H9 (cell line): Measurements from ENCODE around the gene VPS13C. TPM values are rescaled to one million over a fixed set of nuclear protein-coding genes. Genes with fewer than 3 reads are reported as not detected.

Source experiments
- DNase-seq: peaks from one replicate; pipeline ENCODE4 v3.0.0-alpha.2; 2017
- H2AFZ ChIP-seq: one replicate; pipeline ENCODE4 v1.6.1; 2013; ENCODE audit warnings: mild to moderate bottlenecking, low read length, control low read depth, moderate library complexity
- H2AK5ac ChIP-seq: 2 replicates; pipeline ENCODE4 v1.6.1; 2013; ENCODE audit warnings: low read length, control low read depth, mixed read lengths; ENCODE audit not compliant: insufficient read length
- H2BK120ac ChIP-seq: one replicate; pipeline ENCODE4 v1.6.1; 2013; ENCODE audit warnings: low read depth, mild to moderate bottlenecking, low read length, control low read depth, inconsistent platforms; ENCODE audit not compliant: poor library complexity, severe bottlenecking
- H2BK12ac ChIP-seq: 2 replicates; pipeline ENCODE4 v1.6.1; 2013; ENCODE audit warnings: low read length, control low read depth, mixed read lengths, low read depth; ENCODE audit not compliant: insufficient read length
- H2BK15ac ChIP-seq: 2 replicates; pipeline ENCODE4 v1.6.1; 2013; ENCODE audit warnings: low read depth, low read length, control low read depth
- H2BK20ac ChIP-seq: one replicate; pipeline ENCODE4 v1.6.1; 2013; ENCODE audit warnings: low read depth, mild to moderate bottlenecking, low read length, control low read depth, inconsistent platforms; ENCODE audit not compliant: poor library complexity, severe bottlenecking
- H2BK5ac ChIP-seq: 2 replicates; pipeline ENCODE4 v1.6.1; 2013; ENCODE audit warnings: low read length, control low read depth, mixed read lengths; ENCODE audit not compliant: insufficient read length
- H3K14ac ChIP-seq: 2 replicates; pipeline ENCODE4 v1.6.1; 2013; ENCODE audit warnings: low read length, control low read depth; ENCODE audit not compliant: insufficient read depth
- H3K18ac ChIP-seq: 2 replicates; pipeline ENCODE4 v1.6.1; 2013; ENCODE audit warnings: low read depth, mild to moderate bottlenecking, mixed read lengths, low read length, control low read depth; ENCODE audit not compliant: insufficient read length
- H3K23ac ChIP-seq: 2 replicates; pipeline ENCODE4 v1.6.1; 2013; ENCODE audit warnings: low read length, control low read depth, mixed read lengths, low read depth; ENCODE audit not compliant: insufficient read length
- H3K23me2 ChIP-seq: 2 replicates; pipeline ENCODE4 v1.6.1; 2013; ENCODE audit warnings: low read depth, mild to moderate bottlenecking, mixed read lengths, low read length, control low read depth; ENCODE audit not compliant: insufficient read length, poor library complexity, severe bottlenecking
- H3K27ac ChIP-seq: 2 replicates; pipeline ENCODE4 v1.5.1; 2013; ENCODE audit warnings: low read length, control low read depth, mixed read lengths, low read depth; ENCODE audit not compliant: insufficient read length
- H3K27me3 ChIP-seq: 2 replicates; pipeline ENCODE4 v1.6.1; 2013; ENCODE audit warnings: low read length, control low read depth, inconsistent platforms; ENCODE audit not compliant: insufficient read depth
- H3K4ac ChIP-seq: 2 replicates; pipeline ENCODE4 v1.6.1; 2013; ENCODE audit warnings: low read depth, mild to moderate bottlenecking, control low read depth, inconsistent platforms, low read length, moderate library complexity
- H3K4me1 ChIP-seq: 2 replicates; pipeline ENCODE4 v1.6.1; 2013; ENCODE audit warnings: low read length, control low read depth, inconsistent platforms; ENCODE audit not compliant: insufficient read depth
- H3K4me2 ChIP-seq: 2 replicates; pipeline ENCODE4 v1.6.1; 2013; ENCODE audit warnings: low read length, control low read depth, mixed read lengths; ENCODE audit not compliant: insufficient read length, insufficient read depth
- H3K56ac ChIP-seq: 2 replicates; pipeline ENCODE4 v1.6.1; 2013; ENCODE audit warnings: low read depth, mild to moderate bottlenecking, mixed read lengths, low read length, control low read depth; ENCODE audit not compliant: insufficient read length
- H3K79me1 ChIP-seq: 2 replicates; pipeline ENCODE4 v1.6.1; 2013; ENCODE audit warnings: low read depth, mild to moderate bottlenecking, moderate library complexity, low read length, control low read depth, inconsistent platforms; ENCODE audit not compliant: insufficient read depth, poor library complexity, severe bottlenecking
- H3K79me2 ChIP-seq: 2 replicates; pipeline ENCODE4 v1.6.1; 2013; ENCODE audit warnings: low read length, control low read depth, inconsistent platforms; ENCODE audit not compliant: insufficient read depth
- H3K9ac ChIP-seq: 2 replicates; pipeline ENCODE4 v1.6.1; 2013; ENCODE audit warnings: low read length, control low read depth, mixed read lengths; ENCODE audit not compliant: insufficient read length; ENCODE audit errors: extremely low read depth
- H3K9me3 ChIP-seq: one replicate; pipeline ENCODE4 v1.6.1; 2013; ENCODE audit warnings: low read depth, low read length, inconsistent platforms; ENCODE audit not compliant: control insufficient read depth
- H3T11ph ChIP-seq: one replicate; pipeline ENCODE4 v1.6.1; 2013; ENCODE audit warnings: mild to moderate bottlenecking, low read length, control low read depth, inconsistent platforms
- H4K20me1 ChIP-seq: one replicate; pipeline ENCODE4 v1.6.1; 2013; ENCODE audit not compliant: control insufficient read depth, insufficient read length, insufficient read depth
- H4K5ac ChIP-seq: 2 replicates; pipeline ENCODE4 v1.6.1; 2013; ENCODE audit warnings: low read depth, mild to moderate bottlenecking, mixed read lengths, low read length, control low read depth; ENCODE audit not compliant: insufficient read length
- H4K8ac ChIP-seq: replicated peaks from 2 replicates; pipeline ENCODE4 v1.6.1; 2013; ENCODE audit warnings: low read length, control low read depth, mixed read lengths, low read depth; ENCODE audit not compliant: insufficient read length
- H4K91ac ChIP-seq: 2 replicates; pipeline ENCODE4 v1.6.1; 2013; ENCODE audit warnings: low read depth, mild to moderate bottlenecking, moderate library complexity, mixed read lengths, low read length, control low read depth; ENCODE audit not compliant: insufficient read length
- H3K27ac Mint-ChIP-seq, 3 experiments: 2 replicates in 2 of 3; 3 replicates in 1 of 3; pipeline ENCODE4 v1.8.0; 2020 to 2021; ENCODE audit warnings: mixed read lengths in 3 of 3, mild to moderate bottlenecking in 1 of 3, moderate library complexity in 1 of 3
- H3K27me3 Mint-ChIP-seq: 2 replicates; pipeline ENCODE4 v1.8.0; 2021; ENCODE audit warnings: low read depth, mild to moderate bottlenecking, moderate library complexity, mixed read lengths
- H3K36me3 Mint-ChIP-seq, 3 experiments: 2 replicates in 2 of 3; 3 replicates in 1 of 3; pipeline ENCODE4 v1.8.0; 2020 to 2021; ENCODE audit warnings: low read depth in 3 of 3, mixed read lengths in 3 of 3; ENCODE audit not compliant: insufficient read depth in 1 of 3
- H3K4me1 Mint-ChIP-seq, 2 experiments: 2 replicates each; pipeline ENCODE4 v1.8.0; 2020; ENCODE audit warnings: mixed read lengths in 2 of 2
- H3K4me3 Mint-ChIP-seq, 2 experiments: 2 replicates in 1 of 2; 3 replicates in 1 of 2; pipeline ENCODE4 v1.8.0; 2020 to 2021; ENCODE audit warnings: mild to moderate bottlenecking in 2 of 2, mixed read lengths in 2 of 2, moderate library complexity in 1 of 2
- H3K9me3 Mint-ChIP-seq, 2 experiments: 2 replicates in 1 of 2; 3 replicates in 1 of 2; pipeline ENCODE4 v1.8.0; 2020; ENCODE audit warnings: mild to moderate bottlenecking in 2 of 2, mixed read lengths in 2 of 2, moderate library complexity in 1 of 2
- WGBS: extraction: QIAGEN DNeasy Blood & Tissue Kit; methylation state at CpG from one replicate; pipeline ENCODE4 v1.1.7; 2013; ENCODE audit warnings: missing lambda C conversion rate, low lambda C conversion rate, mixed read lengths; ENCODE audit not compliant: insufficient read length; ENCODE audit errors: extremely low coverage; 5-methylcytosine and 5-hydroxymethylcytosine counted together
- total RNA-seq: library from RNA; stranded (reverse); gene quantifications from 2 replicates; pipeline ENCODE4 v1.2.1, GENCODE V29; 2021
- TF ChIP-seq, protein P1 (sequence below): fragments of 200-600 bp; sonication (generic); conservative IDR thresholded peaks from 3 replicates; pipeline ENCODE4 v1.8.0; 2021; ENCODE audit warnings: antibody characterized with exemption, mild to moderate bottlenecking

Gene VPS13C
- total RNA-seq, 1 experiment from 2014 or later: 14.2 TPM

DNA sequence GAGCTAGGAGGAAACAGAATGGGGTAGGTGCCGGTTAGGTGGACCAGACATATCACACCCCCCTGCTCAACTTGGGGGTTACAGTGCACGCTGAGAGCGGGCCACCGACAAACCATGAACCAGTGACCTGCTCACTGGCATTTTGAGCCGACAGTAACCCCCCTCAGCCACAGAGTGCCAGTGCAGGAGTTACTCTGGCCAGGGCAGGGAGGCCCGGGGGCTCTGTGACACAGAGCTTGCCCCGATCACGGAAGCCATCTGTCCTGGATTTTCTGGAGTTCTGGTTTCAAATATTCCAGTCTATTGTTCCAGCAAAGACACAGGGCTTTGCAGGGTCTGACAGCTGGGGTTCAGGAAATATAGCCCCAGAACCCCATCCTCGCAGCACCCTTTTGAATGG, 225.2 kb downstream of the VPS13C start:
- TF ChIP-seq, protein P1, sequence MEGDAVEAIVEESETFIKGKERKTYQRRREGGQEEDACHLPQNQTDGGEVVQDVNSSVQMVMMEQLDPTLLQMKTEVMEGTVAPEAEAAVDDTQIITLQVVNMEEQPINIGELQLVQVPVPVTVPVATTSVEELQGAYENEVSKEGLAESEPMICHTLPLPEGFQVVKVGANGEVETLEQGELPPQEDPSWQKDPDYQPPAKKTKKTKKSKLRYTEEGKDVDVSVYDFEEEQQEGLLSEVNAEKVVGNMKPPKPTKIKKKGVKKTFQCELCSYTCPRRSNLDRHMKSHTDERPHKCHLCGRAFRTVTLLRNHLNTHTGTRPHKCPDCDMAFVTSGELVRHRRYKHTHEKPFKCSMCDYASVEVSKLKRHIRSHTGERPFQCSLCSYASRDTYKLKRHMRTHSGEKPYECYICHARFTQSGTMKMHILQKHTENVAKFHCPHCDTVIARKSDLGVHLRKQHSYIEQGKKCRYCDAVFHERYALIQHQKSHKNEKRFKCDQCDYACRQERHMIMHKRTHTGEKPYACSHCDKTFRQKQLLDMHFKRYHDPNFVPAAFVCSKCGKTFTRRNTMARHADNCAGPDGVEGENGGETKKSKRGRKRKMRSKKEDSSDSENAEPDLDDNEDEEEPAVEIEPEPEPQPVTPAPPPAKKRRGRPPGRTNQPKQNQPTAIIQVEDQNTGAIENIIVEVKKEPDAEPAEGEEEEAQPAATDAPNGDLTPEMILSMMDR: no peak
- Histone ChIP-seq H3K18ac (no peak overlapping the region), H4K91ac (no peak overlapping the region), H3K23ac (no peak overlapping the region), H2BK15ac (no peak overlapping the region), H3K4me1 (no peaks in the 10 kb centered on the region), H3K4me2 (no peak overlapping the region), H3K79me1 (no peaks in the 10 kb centered on the region), H2BK20ac (no peak overlapping the region), H3K79me2 (no peaks in the 10 kb centered on the region), H3K9me3 (no peaks in the 10 kb centered on the region), H3K23me2 (no peaks in the 10 kb centered on the region), H4K8ac (no peak overlapping the region), H2BK120ac (no peak overlapping the region), H3K9ac (no peak overlapping the region), H2AFZ (no peak overlapping the region), H3K14ac (no peak overlapping the region), H3K4ac (no peak overlapping the region), H3K27ac (no peak overlapping the region), H2BK5ac (no peak overlapping the region), H4K20me1 (no peaks in the 10 kb centered on the region), H2BK12ac (no peak overlapping the region), H2AK5ac (no peak overlapping the region), H3K27me3 (no peaks in the 10 kb centered on the region), H4K5ac (no peak overlapping the region), H3K56ac (no peak overlapping the region), H3T11ph (no peak overlapping the region)
- Mint-ChIP-seq H3K4me3 (no peak overlapping the region), H3K4me1 (peaks cover 17 to 22% of the 10 kb centered on the region in 2 experiments), H3K9me3 (no peaks in the 10 kb centered on the region), H3K36me3 (no peaks in the 10 kb centered on the region), H3K27ac (no peak overlapping the region), H3K27me3 (peaks cover 8% of the 10 kb centered on the region)
- DNase-seq: no peak
- no CpG with 5 or more reads among the region's 9 CpGs for WGBS
